ENCODE measurements around the gene SELENOO.

SELENOO gene

GRCh38 chr22:50266994-50267393 lies 66.2 kb downstream of the SELENOO start:
- TF ChIP-seq POLR2A (IDR thresholded peaks at IDR 0.05; ENCODE audit: extremely low read depth, insufficient read length) = no peak
- TF ChIP-seq MYC (IDR thresholded peaks at IDR 0.05; ENCODE audit: low read depth, low read length) = no peak
- TF ChIP-seq MAX (IDR thresholded peaks at IDR 0.05; ENCODE audit: low read depth, low read length) = no peak
- TF ChIP-seq CTCF (IDR thresholded peaks at IDR 0.05; ENCODE audit: low read depth, low read length) = no peak
- no peak for DNase-seq (ENCODE audit: low read depth)
- H3K4me3 ChIP-seq (ENCODE audit: low read depth, low read length) = no peak overlapping the region
